Astrocyte (in vitro differentiated cells and primary cell): ENCODE measurements around the gene ADAMTS16.

ENCODE experiments used
- EZH2 ChIP-seq: IDR thresholded peaks from 2 replicates; pipeline ENCODE4 v1.6.1; 2012; ENCODE audit warnings: mild to moderate bottlenecking, low read length, inconsistent platforms; ENCODE audit not compliant: insufficient read depth
- TF ChIP-seq, protein P1 (sequence below): IDR thresholded peaks from 2 replicates; pipeline ENCODE4 v1.5.1; 2011; ENCODE audit warnings: low read depth, mild to moderate bottlenecking, inconsistent platforms, low read length, moderate library complexity; ENCODE audit not compliant: insufficient read depth

GRCh38 chr5:5347442-5347841 lies 207.3 kb downstream of the ADAMTS16 start:
- TF ChIP-seq EZH2, result no peak
- TF ChIP-seq, protein P1, sequence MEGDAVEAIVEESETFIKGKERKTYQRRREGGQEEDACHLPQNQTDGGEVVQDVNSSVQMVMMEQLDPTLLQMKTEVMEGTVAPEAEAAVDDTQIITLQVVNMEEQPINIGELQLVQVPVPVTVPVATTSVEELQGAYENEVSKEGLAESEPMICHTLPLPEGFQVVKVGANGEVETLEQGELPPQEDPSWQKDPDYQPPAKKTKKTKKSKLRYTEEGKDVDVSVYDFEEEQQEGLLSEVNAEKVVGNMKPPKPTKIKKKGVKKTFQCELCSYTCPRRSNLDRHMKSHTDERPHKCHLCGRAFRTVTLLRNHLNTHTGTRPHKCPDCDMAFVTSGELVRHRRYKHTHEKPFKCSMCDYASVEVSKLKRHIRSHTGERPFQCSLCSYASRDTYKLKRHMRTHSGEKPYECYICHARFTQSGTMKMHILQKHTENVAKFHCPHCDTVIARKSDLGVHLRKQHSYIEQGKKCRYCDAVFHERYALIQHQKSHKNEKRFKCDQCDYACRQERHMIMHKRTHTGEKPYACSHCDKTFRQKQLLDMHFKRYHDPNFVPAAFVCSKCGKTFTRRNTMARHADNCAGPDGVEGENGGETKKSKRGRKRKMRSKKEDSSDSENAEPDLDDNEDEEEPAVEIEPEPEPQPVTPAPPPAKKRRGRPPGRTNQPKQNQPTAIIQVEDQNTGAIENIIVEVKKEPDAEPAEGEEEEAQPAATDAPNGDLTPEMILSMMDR, result no peak
